Measurements from ENCODE around the gene CHST12.

GRCh38 chr7:2438186-2438585 is 34.8 kb downstream of the CHST12 start:
- TF ChIP-seq, protein P1, sequence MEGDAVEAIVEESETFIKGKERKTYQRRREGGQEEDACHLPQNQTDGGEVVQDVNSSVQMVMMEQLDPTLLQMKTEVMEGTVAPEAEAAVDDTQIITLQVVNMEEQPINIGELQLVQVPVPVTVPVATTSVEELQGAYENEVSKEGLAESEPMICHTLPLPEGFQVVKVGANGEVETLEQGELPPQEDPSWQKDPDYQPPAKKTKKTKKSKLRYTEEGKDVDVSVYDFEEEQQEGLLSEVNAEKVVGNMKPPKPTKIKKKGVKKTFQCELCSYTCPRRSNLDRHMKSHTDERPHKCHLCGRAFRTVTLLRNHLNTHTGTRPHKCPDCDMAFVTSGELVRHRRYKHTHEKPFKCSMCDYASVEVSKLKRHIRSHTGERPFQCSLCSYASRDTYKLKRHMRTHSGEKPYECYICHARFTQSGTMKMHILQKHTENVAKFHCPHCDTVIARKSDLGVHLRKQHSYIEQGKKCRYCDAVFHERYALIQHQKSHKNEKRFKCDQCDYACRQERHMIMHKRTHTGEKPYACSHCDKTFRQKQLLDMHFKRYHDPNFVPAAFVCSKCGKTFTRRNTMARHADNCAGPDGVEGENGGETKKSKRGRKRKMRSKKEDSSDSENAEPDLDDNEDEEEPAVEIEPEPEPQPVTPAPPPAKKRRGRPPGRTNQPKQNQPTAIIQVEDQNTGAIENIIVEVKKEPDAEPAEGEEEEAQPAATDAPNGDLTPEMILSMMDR (IDR thresholded peaks at IDR 0.05): no peak
- no peak for TF ChIP-seq ZFX (IDR thresholded peaks at IDR 0.05; ENCODE audit: borderline replicate concordance)

Data from 22Rv1 (cell line).